Measurements from ENCODE around the gene PTK7. TPM values are rescaled to one million over a fixed set of nuclear protein-coding genes. Genes with fewer than 3 reads are reported as not detected.

The PTK7 gene
- total RNA-seq, 1 donor from 2014 or later: 2.7 TPM

Other genes with a start within 250 kb of the PTK7 start
- 46.9 TPM for gene RPL7L1, start 196.7 kb upstream of the PTK7 start, total RNA-seq
- not detected for gene PTCRA, start 160.3 kb upstream of the PTK7 start, total RNA-seq
- 19.8 TPM for gene CNPY3, start 146.8 kb upstream of the PTK7 start, total RNA-seq
- gene GNMT, start 115.6 kb upstream of the PTK7 start, total RNA-seq: 0.30 TPM
- 14.6 TPM for gene PEX6, start 97.1 kb upstream of the PTK7 start, total RNA-seq
- 25.3 TPM for gene PPP2R5D, start 91.7 kb upstream of the PTK7 start, total RNA-seq
- 33.8 TPM for gene MEA1, start 62.4 kb upstream of the PTK7 start, total RNA-seq
- 74.9 TPM for gene KLHDC3, start 62.1 kb upstream of the PTK7 start, total RNA-seq
- gene RRP36, start 54.7 kb upstream of the PTK7 start, total RNA-seq: 26.4 TPM
- gene CUL7, start 22.5 kb upstream of the PTK7 start, total RNA-seq: 11.0 TPM
- 76.4 TPM for gene MRPL2, start 16.9 kb upstream of the PTK7 start, total RNA-seq
- 31.1 TPM for gene KLC4, start 16.7 kb upstream of the PTK7 start, total RNA-seq
- 81.2 TPM for gene SRF, start 95.0 kb downstream of the PTK7 start, total RNA-seq
- 15.6 TPM for gene CUL9, start 105.9 kb downstream of the PTK7 start, total RNA-seq
- gene DNPH1, start 153.2 kb downstream of the PTK7 start, total RNA-seq: 23.2 TPM
- 0.35 TPM for gene TTBK1, start 167.2 kb downstream of the PTK7 start, total RNA-seq
- not detected for gene SLC22A7, start 221.9 kb downstream of the PTK7 start, total RNA-seq
- gene CRIP3, start 232.5 kb downstream of the PTK7 start, total RNA-seq: 11.2 TPM

Measured in cardiac septum (tissue), 1 donor.